NCI-H1694 (cell line): ENCODE measurements around the gene ARHGAP15.
A peak's percentile ranks its signal among the peaks of the same experiment; 100 is the strongest.

Experiments used
- DNase-seq: peaks from one replicate; lab custom pipeline; 2025; lab: John Stamatoyannopoulos, UW

Gene ARHGAP15

DNA sequence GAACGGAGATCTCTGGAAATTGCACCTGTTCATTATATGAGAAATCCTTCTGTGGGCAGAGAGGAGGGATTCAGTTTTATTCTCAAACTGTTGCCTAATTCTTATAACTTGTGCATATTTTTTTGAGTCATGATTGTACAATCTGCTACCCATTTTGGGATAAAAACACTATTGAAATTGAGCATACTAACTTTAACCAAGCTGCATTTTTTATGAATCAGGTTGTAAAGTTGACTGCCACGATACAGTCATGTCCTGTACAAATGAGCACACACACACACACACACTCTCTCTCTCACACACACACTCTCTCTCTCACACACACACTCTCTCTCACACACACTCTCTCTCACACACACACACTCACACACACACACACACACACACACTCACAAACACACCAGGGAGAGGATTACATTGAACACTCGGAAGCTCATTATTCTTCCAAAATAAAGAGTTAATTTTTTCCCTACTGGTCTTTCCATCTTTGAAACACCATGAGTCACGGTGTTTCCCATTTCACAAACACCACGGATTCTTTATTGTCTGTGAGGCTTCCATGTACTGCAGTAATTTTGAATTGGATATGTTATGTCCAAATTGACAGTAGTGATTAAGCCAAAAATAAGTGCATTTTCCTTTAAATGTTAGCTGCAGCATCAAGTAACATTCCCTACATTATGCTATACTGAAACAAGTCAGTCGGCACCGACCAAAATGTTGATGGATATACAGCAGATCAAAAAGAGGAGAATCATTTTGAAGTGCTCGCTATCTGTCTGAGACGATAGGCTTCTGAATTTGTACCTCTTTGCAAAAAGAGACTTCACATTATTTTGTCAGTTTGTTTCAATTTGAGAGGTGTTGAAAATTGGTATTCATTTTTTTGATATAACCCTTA lies 216.9 kb downstream of the ARHGAP15 start:
- peak; percentile 19 for DNase-seq

DNA sequence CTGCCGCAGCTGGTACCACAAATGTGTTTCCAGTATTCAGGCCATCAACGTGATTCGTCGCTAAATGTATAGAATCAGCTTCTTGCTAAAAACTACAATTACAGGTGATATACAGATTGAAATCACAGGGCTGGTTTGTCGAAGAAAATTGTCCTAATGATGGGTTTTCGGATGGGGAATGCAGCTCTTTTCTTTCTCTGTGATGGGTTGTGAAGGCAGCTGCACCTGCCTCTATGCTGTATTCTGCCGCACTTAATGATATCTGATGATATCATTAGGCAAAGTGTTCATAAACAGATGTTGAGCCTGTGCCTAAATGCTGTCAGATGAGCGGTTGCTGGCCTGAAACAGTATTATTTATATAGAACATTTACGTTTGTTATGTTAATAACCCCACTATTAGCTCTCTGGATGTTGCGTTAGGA lies 218.1 kb downstream of the ARHGAP15 start:
- peak; percentile 58 for DNase-seq

- DNase-seq, result no peak
Measured at GRCh38 chr2:143347901-143348414, 218.7 kb downstream of the ARHGAP15 start.

DNA sequence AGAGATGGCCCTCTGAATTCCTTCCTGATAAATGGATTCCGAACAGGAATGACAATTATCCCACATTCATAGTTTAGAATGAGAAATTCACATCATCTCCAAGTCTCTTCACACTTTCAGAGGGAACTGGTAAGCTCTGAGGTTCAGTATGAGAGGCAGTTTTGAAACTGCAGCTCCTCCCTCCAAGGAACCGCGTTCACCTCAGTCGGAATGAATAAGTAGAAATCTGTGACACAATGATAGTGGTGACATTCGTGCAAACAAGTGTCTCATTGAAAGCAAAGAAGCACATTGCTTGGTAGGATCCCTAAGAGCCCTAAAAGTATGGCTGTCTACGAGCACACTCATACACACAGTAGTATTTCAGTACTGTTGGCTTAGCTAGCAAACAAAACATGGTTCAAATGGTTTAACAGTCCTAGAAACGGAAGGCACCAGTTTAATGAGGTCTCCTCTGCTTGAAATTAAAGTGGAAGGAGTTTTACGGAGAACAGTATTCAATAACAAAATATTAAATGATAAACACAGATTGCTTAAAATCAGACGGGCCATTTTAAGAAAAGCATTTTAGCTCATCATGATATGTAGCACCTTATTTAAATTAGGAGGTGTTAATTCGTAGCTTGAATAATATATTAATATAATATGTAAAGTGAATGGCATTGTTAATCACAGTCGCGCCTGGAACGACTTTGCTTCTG lies 225.0 kb downstream of the ARHGAP15 start:
- no peak for DNase-seq

- DNase-seq, result no peak
Measured at GRCh38 chr2:143355870-143356269, 226.7 kb downstream of the ARHGAP15 start.

DNA sequence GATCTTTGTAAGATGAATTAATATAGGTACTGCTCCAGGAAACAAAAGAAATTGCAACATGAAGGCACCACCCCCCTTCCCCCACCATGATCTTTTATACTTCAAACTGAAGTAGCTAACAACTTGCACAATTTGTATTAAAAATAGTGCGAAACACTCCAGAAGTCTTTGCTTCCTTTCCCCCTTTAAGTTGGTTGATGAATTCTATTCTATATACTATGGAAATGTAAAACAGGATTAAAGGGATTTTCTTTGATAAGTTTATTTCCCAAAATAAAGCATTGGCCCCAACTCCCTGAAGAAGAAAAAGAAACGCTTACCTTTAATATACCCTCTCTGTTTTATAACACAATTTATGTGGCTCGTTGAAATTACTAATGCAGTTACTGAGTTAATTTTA lies 227.1 kb downstream of the ARHGAP15 start:
- DNase-seq, result no peak

DNA sequence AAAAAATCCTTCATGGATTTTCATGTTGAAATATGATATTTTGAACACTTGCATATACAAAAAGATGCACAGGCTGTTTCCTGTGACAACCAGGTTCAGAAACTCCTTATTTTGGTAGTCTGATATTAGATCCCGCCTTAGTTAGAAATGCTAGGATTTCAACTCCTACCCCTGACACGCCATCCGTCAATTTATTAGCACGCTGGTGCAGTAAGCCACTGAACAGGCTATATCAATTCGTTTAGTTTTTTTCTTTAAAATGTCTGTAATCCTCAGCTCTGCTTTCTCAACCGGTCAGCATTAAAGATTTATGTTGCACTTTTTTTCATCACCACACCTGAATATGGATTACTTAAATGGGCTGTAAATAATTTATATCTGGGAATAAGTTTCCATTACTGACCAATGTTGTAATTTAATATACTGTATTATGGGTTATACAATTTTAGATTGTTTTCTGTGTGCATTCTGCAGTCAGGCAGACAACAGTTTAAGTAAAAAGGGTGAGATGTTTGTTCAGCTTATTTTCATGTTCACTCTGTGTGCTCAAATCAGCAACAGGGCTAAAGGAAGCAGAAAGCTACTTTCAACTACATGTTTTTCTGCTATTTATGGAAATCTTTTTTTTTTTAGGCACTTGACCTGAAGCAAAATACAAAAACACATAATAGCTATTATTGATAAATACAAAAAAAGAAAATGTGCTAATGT lies 227.7 kb downstream of the ARHGAP15 start:
- no peak for DNase-seq

GRCh38 chr2:143357966-143358365 lies 228.7 kb downstream of the ARHGAP15 start:
- DNase-seq, result peak; percentile 16

DNA sequence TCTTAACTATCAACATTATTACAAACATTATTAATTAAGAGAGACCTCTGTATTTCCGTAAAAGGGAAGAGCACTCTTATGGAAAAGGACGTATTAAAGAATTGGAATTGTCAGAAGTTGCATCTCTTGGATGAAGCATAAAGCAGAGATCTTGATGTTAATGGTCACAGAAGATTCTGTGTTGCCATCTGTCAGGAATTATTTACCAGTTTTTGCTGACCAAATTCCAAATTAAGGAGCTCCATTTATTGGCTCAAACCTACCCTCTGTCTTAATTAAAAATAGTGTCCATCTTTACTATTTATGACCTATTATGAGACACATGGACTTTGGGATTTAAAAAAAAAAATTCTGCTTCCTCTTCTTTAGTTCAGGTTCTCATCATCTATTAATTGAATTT lies 232.1 kb downstream of the ARHGAP15 start:
- DNase-seq, result no peak

DNA sequence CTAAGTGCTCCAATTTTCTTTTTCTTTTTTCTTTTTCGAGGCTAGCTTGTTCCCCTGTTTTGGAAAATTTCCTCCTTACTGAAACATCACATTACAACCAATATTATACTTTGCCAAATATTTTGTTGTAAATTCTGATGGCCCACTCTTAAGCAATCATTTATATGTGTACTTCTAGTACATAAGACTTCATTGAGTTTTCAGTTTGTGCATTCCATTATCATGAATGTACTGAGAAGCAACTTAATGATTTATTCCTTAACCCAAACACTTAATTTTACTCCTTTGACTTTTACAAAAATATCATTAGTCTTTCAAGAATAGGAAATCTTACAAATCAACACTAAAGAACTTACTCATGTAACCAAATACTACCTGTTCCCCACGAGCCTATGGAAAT lies 242.4 kb downstream of the ARHGAP15 start:
- DNase-seq, result no peak

- DNase-seq, result no peak
Measured at GRCh38 chr2:143375384-143375880, 246.2 kb downstream of the ARHGAP15 start.

DNA sequence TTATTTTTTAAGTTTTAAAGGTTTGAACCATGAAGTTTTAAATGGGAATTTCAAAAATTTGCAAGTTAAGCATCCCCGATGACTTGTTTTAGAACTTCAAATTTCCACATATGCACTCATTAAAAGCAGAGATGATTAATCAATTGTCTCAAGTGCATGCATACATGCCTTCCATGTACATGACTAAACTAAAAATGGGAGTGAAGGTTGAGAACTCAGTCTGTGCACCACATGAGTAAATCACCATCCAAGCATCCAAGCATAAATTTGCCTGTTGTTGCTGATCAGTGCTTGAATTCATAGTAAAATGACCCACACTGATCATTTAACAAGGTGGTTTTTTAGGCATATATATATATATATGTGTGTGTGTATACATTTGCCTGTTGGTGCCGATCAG lies 249.8 kb downstream of the ARHGAP15 start:
- DNase-seq, result no peak

DNA sequence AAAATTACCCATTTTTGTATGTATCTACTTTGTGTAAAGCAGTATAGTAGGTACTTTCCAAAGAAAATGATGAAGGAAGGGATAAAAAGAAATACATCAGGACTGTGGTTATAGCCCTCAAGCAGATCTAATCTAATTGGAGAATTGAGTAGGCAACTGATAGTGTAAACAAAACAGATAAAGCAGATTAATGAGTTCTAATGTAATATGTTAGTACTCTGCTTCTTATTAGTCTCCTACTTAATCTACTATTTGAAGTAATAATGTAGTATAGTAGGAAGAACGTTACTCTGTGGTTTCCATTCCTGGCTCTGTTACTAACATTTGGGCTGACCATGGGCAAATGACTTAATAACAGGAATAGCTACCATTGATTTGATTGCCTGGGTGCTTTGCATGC lies 250.7 kb downstream of the ARHGAP15 start:
- no peak for DNase-seq

DNA sequence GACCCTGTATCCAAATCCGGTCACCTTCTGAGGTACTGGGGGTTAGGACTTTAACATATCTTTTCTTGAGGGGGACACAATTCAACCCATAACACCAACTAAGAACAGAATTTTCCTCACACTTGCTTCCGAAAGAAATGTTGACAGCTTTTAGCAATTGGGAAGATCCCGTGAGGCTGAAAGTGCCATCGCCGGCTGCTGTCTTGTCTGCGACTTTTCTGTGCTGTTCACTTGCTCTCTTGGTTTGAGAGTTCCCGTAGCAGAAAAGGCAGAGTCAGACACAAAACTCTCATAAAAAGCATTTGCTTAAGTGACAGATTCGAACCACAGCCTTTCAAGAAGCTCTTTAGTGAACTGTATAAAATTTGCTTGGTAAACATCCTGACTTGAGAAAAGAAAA lies 253.4 kb downstream of the ARHGAP15 start:
- no peak for DNase-seq

DNA sequence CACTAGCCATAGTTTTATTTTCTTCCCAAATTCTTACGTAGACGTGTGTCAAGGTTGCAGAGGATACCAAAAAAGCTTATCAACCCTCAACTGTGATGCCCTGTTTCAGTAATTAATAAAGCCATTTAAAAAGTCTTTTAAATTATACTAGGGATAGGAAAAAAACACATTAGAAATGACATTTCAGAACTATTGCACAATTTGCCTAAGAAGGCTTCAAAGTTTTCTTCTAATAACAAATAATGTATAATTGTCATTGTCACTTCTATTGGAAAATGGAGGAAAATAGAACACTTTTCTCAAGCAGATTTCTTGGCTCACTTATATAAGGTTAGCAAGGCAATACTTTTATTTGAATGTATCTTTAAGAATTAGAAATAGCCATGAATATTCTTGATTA lies 253.8 kb downstream of the ARHGAP15 start:
- DNase-seq, result no peak

GRCh38 chr2:143384111-143384510 lies 254.9 kb downstream of the ARHGAP15 start:
- no peak for DNase-seq

- no peak for DNase-seq
Measured at GRCh38 chr2:143390171-143390570, 261.0 kb downstream of the ARHGAP15 start.

GRCh38 chr2:143392358-143392757 lies 263.1 kb downstream of the ARHGAP15 start:
- DNase-seq, result no peak

DNA sequence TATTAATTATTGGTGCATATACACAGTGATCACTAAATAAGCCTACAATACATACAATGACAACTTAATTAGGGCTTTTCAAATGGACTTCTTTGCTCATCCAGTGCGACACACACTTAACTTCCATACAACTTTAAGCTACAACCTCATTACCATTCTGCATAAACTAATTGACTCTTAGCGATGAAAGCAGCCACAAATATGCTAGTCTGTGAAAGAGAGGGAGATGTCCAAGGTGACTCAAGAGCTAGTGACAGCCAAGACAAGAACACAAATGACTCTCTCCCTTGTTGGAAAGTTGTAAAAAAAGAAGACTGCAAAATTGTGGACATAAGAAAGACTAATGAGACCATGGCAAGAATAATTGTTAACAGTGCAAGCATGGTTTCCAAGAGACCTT lies 264.8 kb downstream of the ARHGAP15 start:
- no peak for DNase-seq

GRCh38 chr2:143397884-143398614 lies 268.8 kb downstream of the ARHGAP15 start:
- DNase-seq, result no peak

GRCh38 chr2:143398781-143399180 lies 269.6 kb downstream of the ARHGAP15 start:
- peak; percentile 55 for DNase-seq
